Fibroblast of skin of left quadriceps (primary cell): ENCODE results near the gene CCDC57.
A peak's percentile ranks its signal among the peaks of the same experiment; 100 is the strongest.
"Not testable (repeated sequence)": the region's sequence is repeated elsewhere in the genome, so short reads cannot be mapped to it uniquely, and the experiment has no call there.

ENCODE experiments used
- DNase-seq, 2 experiments: peaks; one replicate each; pipeline ENCODE4 v3.0.0-alpha.2; 2013; ENCODE audit warnings: low read depth in 2 of 2

The CCDC57 gene, protein sequence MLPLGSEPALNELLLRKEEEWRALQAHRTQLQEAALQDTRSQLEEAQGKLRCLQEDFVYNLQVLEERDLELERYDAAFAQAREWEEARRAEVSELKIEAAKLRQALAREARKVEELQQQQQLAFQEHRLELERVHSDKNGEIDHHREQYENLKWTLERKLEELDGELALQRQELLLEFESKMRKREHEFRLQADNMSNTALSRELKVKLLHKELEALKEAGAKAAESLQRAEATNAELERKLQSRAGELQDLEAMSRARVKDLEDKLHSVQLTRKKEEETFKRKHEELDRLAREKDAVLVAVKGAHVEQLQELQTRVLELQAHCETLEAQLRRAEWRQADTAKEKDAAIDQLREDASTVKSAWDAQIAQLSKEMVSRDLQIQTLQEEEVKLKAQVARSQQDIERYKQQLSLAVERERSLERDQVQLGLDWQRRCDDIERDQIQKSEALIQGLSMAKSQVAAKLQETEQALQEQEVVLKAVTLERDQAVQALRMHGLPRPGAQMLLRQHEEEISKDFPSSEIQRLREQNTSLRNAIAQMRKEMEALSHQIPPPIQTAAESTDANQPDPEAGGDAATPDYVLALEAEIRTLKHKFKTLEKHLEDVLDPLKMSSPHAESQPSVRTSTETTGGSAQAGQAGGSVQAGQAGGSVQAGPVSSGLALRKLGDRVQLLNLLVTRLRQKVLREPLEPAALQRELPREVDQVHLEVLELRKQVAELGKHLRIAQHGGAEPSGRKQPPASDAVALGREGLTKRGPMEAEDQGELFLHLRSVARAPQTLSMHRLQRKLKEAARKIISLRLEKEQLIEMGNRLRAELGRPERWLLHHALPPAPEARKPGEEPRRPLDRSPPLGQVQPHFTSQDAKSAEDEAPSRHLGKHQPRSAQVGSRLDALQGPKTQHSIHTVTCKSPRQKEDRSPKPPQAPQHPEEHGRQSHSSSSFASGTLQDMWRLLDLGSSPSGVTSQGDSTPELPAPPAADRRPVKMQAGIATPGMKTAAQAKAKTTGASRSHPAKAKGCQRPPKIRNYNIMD

DNA sequence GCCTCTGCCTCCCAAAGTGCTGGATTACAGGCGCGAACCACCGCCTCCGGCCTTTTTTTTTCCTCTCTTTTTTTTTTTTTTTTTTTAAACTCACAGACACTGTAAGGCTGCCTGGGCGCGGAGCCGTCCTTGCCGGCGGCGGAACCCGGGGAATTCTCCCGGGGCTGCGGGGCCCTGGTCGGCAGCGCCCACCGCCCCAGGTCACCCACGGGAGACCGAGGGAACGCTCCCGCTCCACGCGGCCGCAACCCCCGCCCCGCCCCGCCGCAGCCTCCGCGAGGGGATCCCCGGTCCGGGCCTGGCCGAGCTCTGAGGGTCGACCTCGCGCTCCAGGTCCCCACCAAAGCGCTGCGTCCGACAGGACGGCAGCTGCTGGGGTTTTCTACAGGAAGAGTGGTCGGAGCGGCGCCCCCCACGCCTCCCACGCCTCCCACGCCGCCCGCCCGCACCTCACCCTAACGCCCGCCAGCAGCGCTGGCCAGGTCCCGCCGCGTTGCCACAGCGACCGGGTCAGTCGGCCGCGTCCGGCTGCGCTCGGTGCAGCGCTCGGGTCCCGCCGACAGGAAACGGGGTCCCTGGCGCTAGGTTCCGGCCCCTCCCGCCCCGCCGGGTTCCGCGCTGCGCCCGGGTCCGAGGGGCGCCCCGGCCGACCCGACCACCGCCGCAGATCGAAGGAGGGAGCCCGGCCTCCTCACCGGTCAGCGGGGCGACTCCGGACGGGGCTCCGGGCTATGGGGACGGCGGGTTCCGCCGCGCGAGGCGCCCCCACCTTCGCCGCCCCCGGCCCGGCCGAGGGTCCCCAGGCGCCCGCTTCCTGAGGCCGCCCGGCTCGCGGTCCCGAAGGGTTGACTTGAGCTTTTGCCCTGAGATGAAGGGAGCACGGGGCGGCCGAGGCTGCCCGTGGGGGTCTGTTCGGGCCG lies at the start of gene CCDC57:
Gene CCDC57, minus strand, starts transcription at position 512 of the 920 bp plus-strand sequence. CDS start 10,898 bp downstream, outside the sequence.
- peak in 1 of 2 experiments; percentile 36 for DNase-seq

DNA sequence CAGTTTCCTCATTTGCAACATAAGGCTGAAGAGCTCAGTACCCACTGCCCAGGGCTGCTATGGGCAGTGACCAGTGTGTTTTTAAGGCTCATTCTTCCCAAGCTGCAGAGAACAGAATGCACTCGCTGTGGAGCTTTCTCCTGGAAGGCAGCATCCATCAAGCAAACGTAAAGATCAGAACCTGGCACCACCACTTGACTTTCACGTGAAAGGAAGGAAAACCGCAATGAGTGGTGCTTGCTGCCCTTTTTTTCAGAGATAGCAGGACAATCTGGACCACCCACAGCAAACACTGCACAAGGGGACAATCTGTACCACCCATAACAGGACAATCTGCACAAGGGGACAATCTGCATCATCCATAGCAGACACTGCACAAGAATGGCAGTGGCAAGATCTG lies 49.7 kb upstream of the CCDC57 start:
- no peak for DNase-seq

DNA sequence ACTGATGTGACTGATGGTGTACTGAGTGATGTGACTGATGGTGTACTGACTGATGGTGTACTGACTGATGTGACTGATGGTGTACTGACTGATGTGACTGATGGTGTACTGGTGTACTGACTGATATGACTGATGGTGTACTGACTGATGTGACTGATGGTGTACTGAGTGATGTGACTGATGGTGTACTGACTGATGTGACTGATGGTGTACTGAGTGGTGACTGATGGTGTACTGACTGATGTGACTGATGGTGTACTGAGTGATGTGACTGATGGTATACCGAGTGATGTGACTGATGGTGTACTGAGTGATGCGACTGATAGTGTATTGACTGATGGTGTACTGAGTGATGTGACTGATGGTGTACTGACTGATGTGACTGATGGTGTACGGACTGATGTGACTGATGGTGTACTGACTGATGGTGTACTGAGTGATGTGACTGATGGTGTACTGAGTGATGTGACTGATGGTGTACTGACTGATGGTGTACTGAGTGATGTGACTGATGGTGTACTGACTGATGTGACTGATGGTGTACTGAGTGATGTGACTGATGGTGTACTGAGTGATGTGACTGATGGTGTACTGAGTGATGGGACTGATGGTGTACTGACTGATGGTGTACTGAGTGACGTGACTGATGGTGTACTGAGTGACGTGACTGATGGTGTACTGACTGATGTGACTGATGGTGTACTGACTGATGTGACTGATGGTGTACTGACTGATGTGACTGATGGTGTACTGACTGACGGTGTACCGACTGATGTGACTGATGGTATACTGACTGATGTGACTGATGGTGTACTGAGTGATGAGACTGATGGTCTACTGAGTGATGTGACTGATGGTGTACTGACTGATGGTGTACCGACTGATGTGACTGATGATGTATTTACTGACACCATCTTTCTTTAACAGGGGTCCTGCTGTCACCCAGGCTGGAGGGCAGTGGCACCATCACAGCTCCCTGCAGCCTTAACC lies 47.6 kb upstream of the CCDC57 start:
- not testable (repeated sequence) for DNase-seq

DNA sequence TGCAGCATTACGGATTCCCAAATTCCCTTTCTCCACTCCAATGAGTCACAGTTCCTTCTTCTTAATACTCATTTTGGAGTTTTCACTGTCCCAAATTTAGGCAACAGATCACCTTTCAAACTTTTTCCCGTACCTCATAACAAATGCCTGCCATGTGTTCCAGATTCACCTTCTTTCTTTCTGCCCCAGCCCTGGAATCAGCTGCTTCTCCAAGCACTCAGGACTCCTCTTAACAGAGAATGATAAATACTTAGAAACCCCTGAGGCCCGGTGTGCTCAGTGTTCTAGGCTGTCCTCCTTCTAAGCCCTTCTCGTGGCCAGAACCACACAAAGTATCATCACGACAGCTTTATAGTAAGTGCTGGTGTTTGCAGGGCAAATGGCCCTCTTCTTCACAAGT lies 45.9 kb upstream of the CCDC57 start:
- DNase-seq: no peak

DNA sequence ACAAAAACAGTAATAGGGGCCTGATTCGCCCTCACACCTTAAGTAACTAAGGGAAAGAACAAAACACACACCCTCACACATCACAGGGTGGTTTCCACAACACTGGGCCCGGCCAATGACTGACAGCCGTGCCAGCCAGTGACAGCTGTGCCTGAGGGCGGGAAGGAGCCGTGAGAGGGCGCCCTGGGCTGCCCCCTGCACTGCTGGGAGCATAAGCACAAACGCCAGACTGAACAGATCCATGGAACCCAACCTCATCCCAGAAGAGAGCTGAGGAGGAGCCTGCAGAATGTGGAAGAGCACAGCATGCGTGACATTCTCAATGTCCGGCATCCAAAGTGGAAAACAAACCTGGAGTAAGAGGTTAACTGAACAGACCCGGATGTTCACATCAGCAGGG lies 44.8 kb upstream of the CCDC57 start:
- no peak for DNase-seq

DNA sequence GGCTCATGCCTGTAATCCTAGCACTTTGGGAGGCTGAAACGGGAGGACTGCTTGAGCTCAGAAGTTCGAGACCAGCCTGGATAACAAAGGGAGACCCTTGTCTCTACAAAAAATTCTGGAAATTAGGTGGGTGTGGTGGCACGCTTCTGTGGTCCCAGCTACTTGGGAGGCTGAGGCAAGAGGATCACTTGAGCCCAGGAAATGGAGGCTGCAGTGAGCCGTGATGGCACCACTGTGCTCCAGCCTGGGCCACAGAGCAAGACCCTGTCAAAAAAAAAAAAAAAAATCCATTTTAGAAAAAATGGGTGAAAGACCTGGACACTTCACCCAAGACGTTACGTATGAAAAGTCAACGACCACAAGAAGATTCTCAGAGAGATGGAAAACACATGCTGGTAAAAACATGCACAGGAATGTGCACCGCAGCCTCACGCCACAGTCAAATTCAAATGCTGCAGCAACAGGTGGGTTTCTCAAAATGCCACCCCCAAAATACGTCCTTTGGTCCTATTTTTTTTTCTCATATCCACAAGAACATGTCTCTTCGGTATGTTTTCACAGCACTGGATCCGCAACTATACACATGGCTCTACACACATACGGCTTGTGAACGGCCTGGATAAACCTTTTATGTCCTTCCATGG lies 43.7 kb upstream of the CCDC57 start:
- no peak for DNase-seq

DNA sequence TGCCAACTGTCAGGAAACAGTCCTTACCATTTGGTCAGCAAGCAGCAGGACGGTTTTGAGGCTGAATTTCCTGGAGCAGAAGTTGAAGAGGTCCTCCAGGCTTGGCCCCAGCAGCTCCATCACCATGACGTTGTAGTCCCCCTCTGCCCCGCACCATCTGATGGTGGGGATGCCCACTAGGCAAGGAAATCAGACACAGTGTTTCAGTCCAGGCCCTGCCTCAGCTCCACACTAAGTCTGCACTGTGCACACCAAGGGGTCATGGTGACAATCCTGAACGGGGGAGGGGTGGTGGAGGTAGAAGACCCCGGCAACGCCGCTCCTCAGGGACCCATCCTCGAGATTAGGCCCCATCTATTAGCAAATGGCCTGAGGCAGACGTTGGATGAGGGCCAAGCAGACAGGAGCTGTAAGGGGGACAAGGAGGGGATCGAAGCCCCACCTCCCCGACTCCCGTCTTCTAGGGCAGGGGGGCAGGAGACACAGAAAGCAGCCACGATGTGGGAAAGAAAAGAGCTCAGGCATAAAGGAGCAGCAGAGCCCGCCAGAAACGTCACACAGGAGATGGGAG lies 42.8 kb upstream of the CCDC57 start:
- no peak for DNase-seq

DNA sequence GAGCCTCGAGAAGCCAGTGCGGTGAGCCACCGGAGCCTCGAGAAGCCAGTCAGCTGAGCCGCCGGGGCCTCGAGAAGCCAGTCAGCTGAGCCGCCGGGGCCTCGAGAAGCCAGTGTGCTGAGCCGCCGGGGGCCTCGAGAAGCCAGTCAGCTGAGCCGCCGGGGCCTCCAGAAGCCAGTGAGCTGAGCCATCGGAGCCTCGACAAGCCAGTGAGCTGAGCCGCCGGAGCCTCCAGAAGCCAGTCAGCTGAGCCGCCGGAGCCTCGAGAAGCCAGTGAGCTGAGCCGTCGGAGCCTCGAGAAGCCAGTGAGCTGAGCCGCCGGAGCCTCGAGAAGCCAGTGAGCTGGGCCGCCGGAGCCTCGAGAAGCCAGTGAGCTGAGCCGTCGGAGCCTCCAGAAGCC lies 42.1 kb upstream of the CCDC57 start:
- not testable (repeated sequence) for DNase-seq

DNA sequence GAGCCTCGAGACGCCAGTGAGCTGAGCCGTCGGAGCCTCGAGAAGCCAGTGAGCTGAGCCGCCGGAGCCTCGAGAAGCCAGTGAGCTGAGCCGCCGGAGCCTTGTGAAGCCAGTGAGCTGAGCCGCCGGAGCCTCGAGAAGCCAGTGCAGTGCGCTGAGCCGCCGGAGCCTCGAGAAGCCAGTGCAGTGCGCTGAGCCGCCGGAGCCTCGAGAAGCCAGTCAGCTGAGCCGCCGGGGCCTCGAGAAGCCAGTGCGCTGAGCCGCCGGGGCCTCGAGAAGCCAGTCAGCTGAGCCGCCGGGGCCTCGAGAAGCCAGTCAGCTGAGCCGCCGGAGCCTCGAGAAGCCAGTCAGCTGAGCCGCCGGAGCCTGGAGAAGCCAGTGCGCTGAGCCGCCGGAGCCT lies 41.5 kb upstream of the CCDC57 start:
- DNase-seq: not testable (repeated sequence)

DNA sequence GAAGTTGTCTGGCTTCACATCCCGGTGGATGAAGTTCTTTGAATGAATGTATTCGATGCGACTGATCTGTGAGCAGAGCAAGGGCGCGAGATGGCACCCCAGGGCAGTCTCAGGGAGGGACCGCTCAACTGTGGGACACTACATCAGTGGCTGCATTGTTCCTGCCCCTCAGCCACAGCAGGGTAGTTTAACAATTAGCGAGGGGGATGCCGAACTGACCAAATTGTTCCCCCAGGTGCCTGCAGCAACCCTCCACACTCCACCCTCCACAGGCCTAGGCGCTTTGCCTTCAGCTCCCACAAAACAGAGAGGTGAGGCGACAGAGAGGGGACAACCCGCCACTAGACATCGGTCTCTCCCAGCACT lies 40.5 kb upstream of the CCDC57 start:
- no peak for DNase-seq

DNA sequence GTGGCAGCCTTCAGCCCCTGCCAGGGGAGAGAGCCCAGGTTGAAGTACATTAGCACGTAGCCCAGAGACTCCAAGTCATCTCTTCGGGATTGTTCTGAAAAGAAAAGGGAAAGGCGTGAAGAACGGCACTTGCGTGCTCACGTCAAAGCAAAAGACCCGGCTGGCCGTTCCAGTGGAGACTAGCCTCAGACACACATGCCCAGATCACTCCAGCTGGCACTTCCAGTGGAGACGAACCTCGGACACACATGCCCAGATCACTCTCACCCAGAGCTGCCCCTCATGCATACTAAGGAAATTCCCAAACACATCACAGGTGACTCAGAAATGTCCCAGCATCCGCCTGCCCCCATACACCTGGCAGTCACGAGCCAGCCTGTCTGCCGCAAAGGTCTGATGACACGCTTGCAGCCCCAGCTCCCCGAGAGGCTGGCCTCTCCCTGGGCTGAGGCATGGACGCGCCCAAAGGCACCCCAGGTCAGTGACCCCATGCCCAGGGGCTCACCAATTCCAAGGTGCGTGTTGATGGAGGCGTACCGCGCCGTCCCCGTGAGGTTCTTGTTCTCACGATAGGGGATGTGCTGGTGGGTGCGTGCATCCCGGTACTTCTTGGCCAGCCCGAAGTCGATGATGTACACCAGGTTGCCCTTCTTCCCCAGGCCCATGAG lies 40.0 kb upstream of the CCDC57 start:
- DNase-seq: no peak

DNA sequence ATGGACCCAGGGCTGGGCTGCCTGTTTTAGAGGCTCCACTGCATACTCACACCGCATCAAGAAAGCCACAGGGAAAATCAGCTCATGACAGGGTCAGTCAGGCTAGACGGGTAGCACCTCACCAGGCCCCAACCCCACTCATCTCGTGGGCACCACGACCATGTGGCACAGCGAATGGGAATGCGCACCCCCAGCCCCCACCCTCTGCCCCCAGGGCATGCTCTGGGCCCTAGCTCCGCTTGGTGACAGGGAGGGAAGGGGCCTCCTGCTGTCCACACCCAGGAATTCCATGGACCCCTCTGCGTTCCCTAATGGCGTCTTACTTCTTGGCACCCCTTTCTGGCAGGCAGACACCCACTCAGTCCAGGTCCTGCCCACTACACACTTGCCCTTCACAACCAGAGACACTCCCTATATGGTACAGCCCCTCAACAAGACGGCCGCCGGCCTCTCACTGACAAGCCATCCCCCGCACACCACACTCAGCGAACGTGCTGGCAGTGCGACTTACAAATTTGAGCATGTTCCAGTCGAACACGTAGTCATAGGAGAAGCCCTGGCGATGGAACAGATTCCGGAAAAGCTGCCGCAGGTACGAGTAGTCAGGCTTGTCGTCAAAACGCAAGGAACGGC lies 38.3 kb upstream of the CCDC57 start:
- DNase-seq: no peak

DNA sequence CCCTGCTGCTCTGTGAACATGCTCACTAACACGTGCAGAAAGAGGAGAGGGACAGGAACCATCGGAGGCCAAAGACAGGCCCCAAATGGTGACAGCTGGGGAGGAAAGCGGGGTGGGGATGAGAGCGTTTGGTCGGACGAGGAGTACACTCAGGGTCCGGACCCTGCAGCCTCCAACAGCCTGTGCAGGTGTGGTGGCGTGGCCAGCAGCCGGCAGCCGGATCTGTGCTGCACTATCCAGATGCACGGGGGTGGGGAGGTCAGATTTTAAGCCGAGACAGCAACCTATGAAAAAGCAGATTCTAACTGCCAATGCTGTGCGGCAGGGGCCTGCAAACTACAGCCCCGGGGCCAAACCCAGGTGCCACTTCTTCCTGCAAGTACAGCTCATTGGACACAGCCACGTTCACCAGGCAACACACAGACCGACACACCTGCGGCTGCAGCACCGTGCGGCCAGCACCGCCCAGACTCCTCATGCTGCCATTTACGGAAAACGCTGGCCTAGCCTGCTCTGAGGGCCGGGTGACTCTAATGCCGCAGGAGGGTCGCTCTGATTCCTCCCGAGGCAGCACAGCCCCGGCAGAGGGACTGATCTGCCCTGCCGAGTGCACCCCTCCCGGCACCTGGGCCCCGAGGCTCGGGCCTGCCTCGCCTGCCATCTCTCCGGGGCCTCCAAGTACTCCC lies 37.4 kb upstream of the CCDC57 start:
- DNase-seq: no peak

DNA sequence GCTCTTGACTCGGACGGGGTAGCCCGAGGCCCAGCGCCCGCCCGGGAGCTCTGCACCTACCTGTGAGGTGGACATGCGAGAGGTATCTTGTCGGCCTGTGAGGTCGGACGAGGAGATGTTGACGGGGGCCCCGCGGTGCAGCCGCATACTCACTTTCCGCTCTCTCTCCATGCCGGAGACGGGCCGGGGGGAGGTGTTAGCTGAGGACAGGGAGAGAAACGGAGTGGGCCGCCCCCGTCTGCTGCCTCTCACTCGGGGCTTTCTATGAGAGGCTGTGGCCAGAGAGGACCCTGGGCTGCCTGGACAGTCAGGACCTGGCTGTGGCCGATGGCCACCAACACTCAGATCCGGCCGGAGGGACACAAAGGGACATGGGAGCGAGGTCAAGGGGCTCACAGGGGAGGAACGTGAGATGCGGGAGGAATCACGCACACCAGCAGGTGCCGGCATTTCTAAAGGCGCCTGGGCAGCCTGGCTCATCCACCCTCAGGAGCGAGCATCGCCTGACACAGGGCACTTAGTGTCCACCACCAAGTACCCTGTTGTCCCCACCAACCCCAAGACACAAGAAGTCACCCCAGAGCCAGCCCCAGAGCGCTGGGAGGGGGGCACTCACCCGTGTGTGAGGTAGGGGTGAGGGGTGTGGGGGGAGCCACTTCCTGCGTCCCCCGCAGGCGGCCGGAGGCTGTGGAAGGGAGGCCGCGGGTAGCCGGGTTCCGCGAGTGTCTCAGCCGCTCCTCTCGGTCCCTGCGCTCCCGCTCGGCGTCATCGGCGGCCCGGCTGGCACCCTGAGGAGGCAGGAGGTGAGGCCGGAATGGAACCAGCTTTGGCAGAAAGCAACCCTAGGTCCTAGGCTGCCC lies 36.4 kb upstream of the CCDC57 start:
- no peak for DNase-seq

DNA sequence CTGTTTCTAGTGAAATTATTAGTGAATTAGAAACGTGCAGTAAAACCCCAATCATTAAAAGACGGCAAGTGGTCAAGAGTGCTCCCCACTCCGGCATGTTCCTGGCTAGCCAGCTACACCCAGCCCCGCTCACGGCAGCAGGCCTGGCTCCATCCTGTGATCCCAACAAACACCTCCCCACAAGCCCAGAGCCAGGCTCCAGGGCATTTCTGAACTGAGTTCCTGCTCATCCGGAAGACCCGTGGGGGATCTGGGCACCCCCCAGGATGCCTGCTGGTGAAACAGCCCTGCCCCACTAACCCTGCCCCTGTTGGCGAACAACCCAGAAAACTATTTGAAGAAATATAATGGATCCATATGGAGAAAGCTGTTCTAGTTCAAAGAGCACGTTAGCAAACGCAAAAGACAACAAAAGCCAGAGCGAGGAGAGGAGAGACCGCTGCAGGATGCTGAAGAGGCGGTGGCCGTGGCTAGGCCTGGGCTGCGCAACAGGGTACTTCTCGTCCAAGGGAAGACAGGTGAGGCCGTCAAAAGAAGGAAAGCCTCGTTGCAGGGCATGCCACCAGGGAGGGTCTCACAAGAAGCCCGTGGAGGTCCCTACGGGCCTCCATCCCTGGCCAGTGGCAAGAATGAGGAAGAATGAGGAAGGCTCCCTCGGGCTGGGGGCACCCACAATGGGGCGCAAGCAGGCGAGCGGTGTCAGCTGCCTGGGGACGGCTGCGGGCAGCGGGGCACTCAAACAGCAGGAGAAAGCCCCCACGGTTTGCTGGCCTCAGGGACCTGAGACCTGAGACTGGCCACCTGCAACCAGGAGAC lies 35.4 kb upstream of the CCDC57 start:
- no peak for DNase-seq
